H1 (cell line): ENCODE data around the gene GPANK1. TPM values are rescaled to one million over a fixed set of nuclear protein-coding genes. Genes with fewer than 3 reads are reported as not detected.

Experiments
- ASH2L ChIP-seq: fragments of 200-600, 300-600 bp; sonication (generic); IDR thresholded peaks from one replicate; pipeline ENCODE4 v1.7.1; 2017; ENCODE audit warnings: low read length
- CHD1 ChIP-seq: IDR thresholded peaks from 2 replicates; pipeline ENCODE4 v1.6.1; 2012; ENCODE audit warnings: low read depth, low read length, improper control_type of control experiment
- EGR1 ChIP-seq: IDR thresholded peaks from 2 replicates; pipeline ENCODE4 v1.6.1; 2011; ENCODE audit warnings: low read depth, low read length, borderline replicate concordance
- EZH2 ChIP-seq: fragments of 200-600 bp; sonication (generic); IDR thresholded peaks from 2 replicates; pipeline ENCODE4 v1.7.1; 2012; ENCODE audit warnings: low read depth, mild to moderate bottlenecking, moderate library complexity, low read length, inconsistent platforms; ENCODE audit not compliant: severe bottlenecking
- FOSL1 ChIP-seq: IDR thresholded peaks from 2 replicates; pipeline ENCODE4 v1.6.1; 2011; ENCODE audit warnings: mild to moderate bottlenecking, low read depth, low read length, moderate library complexity; ENCODE audit not compliant: insufficient read depth
- JUN ChIP-seq: IDR thresholded peaks from 2 replicates; pipeline ENCODE4 v1.6.1; 2011; ENCODE audit warnings: low read depth, mild to moderate bottlenecking, improper control_type of control experiment, low read length
- NANOG ChIP-seq: IDR thresholded peaks from 2 replicates; pipeline ENCODE4 v1.6.1; 2011; ENCODE audit warnings: low read length, low read depth, mild to moderate bottlenecking, inconsistent platforms; ENCODE audit not compliant: insufficient read depth, poor library complexity, severe bottlenecking
- POLR2A ChIP-seq, 2 experiments: IDR thresholded peaks; 1 replicate in 1 of 2; 2 replicates in 1 of 2; pipeline ENCODE4 v1.6.1; 2011; ENCODE audit warnings: low read depth in 2 of 2, low read length in 2 of 2, mild to moderate bottlenecking in 2 of 2; ENCODE audit errors: control extremely low read depth in 1 of 2
- POLR2AphosphoS5 ChIP-seq: IDR thresholded peaks from 2 replicates; pipeline ENCODE4 v1.6.1; 2011; ENCODE audit warnings: low read depth, low read length
- RBBP5 ChIP-seq: IDR thresholded peaks from 2 replicates; pipeline ENCODE4 v1.7.1; 2012; ENCODE audit warnings: low read depth, mild to moderate bottlenecking, inconsistent platforms, low read length, moderate library complexity, borderline replicate concordance
- SIX5 ChIP-seq: IDR thresholded peaks from 2 replicates; pipeline ENCODE4 v1.6.1; 2011; ENCODE audit warnings: mild to moderate bottlenecking, low read depth, low read length
- SP2 ChIP-seq: IDR thresholded peaks from 2 replicates; pipeline ENCODE4 v1.6.1; 2012; ENCODE audit warnings: mild to moderate bottlenecking, low read length, inconsistent platforms
- SP4 ChIP-seq: IDR thresholded peaks from 2 replicates; pipeline ENCODE4 v1.6.1; 2012; ENCODE audit warnings: low read length, inconsistent platforms
- TAF7 ChIP-seq: optimal IDR thresholded peaks from 2 replicates; pipeline ENCODE3; 2011; ENCODE audit warnings: low read depth, mild to moderate bottlenecking, inconsistent platforms, low read length, moderate library complexity, borderline replicate concordance
- TCF12 ChIP-seq: IDR thresholded peaks from 2 replicates; pipeline ENCODE4 v1.6.1; 2011; ENCODE audit warnings: low read depth, mild to moderate bottlenecking, low read length
- TEAD4 ChIP-seq: IDR thresholded peaks from 2 replicates; pipeline ENCODE4 v1.6.1; 2012; ENCODE audit warnings: low read depth, low read length, inconsistent platforms, mixed read lengths
- polyA plus RNA-seq, 7 experiments: library from polyadenylated mRNA; depleted of rRNA in 3 of 7; stranded (reverse) in 5 of 7; unstranded in 2 of 7; fragments of >200 nt in 5 of 7; fragments of 200-250 nt in 2 of 7; gene quantifications; 1 replicate in 5 of 7; 2 replicates in 1 of 7; 4 replicates in 1 of 7; pipeline versions ENCODE4 v1.2.1 to v1.2.3, GENCODE V29; 2011 to 2013; ENCODE audit warnings: missing spikeins in 2 of 7, mixed read lengths in 2 of 7
- total RNA-seq: library from RNA; stranded (reverse); fragmentation: NEBNext Ultra II Directional; extraction: Animal tissue kit (Norgen Biotek cat#: 25700); gene quantifications from 2 replicates; pipeline ENCODE4 v1.2.1, GENCODE V29; 2021
- TF ChIP-seq, protein P1 (sequence below): IDR thresholded peaks from 2 replicates; pipeline ENCODE4 v1.6.1; 2012; ENCODE audit warnings: low read length, inconsistent platforms

Gene GPANK1
- total and polyA plus RNA-seq, 2 of the 8 experiments (the other 6 are each of a cell fraction or from before 2014, with no cell fraction given), result 24.5 to 30.2 TPM

DNA sequence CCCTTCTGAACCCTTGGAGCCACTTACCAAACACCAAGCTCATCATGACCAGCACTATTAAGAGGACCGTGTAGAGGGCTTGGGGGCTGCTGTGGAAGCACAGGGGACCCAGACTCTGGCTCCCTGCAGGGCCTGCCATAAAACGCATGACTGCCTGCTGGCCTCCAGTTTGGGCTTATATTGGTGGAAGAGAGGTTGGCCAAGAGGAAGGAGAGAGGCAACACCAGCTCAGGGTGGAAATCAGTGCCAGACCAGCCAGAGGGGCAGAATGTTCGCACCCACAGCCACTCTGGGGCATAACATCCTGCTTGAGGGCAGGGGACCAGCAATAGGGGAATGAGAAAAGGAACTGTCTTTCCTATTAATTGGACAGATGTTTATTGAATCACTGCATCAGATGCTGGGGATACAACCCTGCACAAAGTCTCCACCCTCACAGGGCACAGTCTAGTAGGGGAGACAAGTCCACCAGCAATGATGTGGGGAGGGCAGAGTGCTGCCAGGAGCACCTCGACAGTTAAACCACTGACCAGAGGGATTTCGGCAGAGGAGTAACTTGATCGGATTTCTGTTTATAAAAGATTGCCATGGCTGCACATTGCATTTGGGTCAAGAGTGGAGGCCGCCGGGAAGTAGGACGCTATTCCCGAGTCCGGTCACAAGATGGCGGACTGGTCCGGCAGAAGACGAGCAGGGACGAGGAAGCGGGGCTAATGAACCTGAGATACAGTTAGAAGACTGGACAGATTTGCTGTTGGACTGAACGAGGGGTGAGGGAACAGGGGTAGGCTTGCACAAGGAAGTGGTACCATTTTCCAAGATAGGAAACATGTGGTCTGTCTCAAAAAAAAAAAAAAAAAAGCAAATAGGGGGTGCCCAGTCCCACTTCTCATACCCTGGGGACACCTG is 15.7 kb upstream of the GPANK1 start, which contains the start of gene LY6G5C (continued):
- TF ChIP-seq SP4 (no peak), ASH2L (no peak), TAF7 (no peak), EGR1 (no peak), CHD1 (no peak), JUN (no peak), EZH2 (no peak), FOSL1 (no peak), POLR2AphosphoS5 (no peak), SP2 (no peak), SIX5 (no peak), NANOG (no peak), TCF12 (no peak), POLR2A (IDR thresholded peaks at IDR 0.05; ENCODE audit: control extremely low read depth in 1 of 2, low read depth in 2 of 2, low read length in 2 of 2) (no peak), TEAD4 (no peak), RBBP5 (0 out of 2 replicates have a peak, but pooled peaks have one; percentile 41)
- TF ChIP-seq, protein P1, sequence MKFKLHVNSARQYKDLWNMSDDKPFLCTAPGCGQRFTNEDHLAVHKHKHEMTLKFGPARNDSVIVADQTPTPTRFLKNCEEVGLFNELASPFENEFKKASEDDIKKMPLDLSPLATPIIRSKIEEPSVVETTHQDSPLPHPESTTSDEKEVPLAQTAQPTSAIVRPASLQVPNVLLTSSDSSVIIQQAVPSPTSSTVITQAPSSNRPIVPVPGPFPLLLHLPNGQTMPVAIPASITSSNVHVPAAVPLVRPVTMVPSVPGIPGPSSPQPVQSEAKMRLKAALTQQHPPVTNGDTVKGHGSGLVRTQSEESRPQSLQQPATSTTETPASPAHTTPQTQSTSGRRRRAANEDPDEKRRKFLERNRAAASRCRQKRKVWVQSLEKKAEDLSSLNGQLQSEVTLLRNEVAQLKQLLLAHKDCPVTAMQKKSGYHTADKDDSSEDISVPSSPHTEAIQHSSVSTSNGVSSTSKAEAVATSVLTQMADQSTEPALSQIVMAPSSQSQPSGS, result no peak
